ENCODE data around the gene PPP4R2.
"Not testable (repeated sequence)": the region's sequence is repeated elsewhere in the genome, so short reads cannot be mapped to it uniquely, and the experiment has no call there.

The PPP4R2 gene

GRCh38 chr3:73055583-73055982 is 59.0 kb downstream of the PPP4R2 start:
- no peak overlapping the region for H3K9ac ChIP-seq (ENCODE audit: low read length)
- no peaks in the 10 kb centered on the region for H3K4me1 ChIP-seq (ENCODE audit: control insufficient read depth, low read depth, low read length)
- no peaks in the 10 kb centered on the region for H3K9me3 ChIP-seq (ENCODE audit: control insufficient read depth, low read depth, low read length)
- H3K27me3 ChIP-seq (ENCODE audit: control insufficient read depth, insufficient read depth, low read length) = no peaks in the 10 kb centered on the region
- no peak overlapping the region for H3K4me3 ChIP-seq (ENCODE audit: low read length)
- peaks cover 4% of the 10 kb centered on the region for H3K36me3 ChIP-seq (ENCODE audit: control insufficient read depth, low read depth, low read length)
- H3K27ac ChIP-seq (ENCODE audit: low read length) = no peak overlapping the region

- Histone ChIP-seq H3K4me1 (ENCODE audit: control insufficient read depth, low read depth, low read length) (no peaks in the 10 kb centered on the region), H3K27me3 (ENCODE audit: control insufficient read depth, insufficient read depth, low read length) (no peaks in the 10 kb centered on the region), H3K4me3 (ENCODE audit: low read length) (no peak overlapping the region), H3K27ac (ENCODE audit: low read length) (no peak overlapping the region), H3K9me3 (ENCODE audit: control insufficient read depth, low read depth, low read length) (no peaks in the 10 kb centered on the region), H3K36me3 (ENCODE audit: control insufficient read depth, low read depth, low read length) (peaks cover 5% of the 10 kb centered on the region), H3K9ac (ENCODE audit: low read length) (no peak overlapping the region)
These were observed 59.6 kb downstream of the PPP4R2 start for GRCh38 chr3:73056014-73056844.

- no peak overlapping the region for H3K9ac ChIP-seq (ENCODE audit: low read length)
- H3K9me3 ChIP-seq (ENCODE audit: control insufficient read depth, low read depth, low read length) = no peaks in the 10 kb centered on the region
- H3K36me3 ChIP-seq (ENCODE audit: control insufficient read depth, low read depth, low read length) = peaks cover 11% of the 10 kb centered on the region
- no peak overlapping the region for H3K27ac ChIP-seq (ENCODE audit: low read length)
- no peaks in the 10 kb centered on the region for H3K27me3 ChIP-seq (ENCODE audit: control insufficient read depth, insufficient read depth, low read length)
- no peaks in the 10 kb centered on the region for H3K4me1 ChIP-seq (ENCODE audit: control insufficient read depth, low read depth, low read length)
- H3K4me3 ChIP-seq (ENCODE audit: low read length) = no peak overlapping the region
These were observed 60.2 kb downstream of the PPP4R2 start for GRCh38 chr3:73056845-73057150.

GRCh38 chr3:73060302-73060723 is 63.7 kb downstream of the PPP4R2 start:
- H3K9me3 ChIP-seq (ENCODE audit: control insufficient read depth, low read depth, low read length) = no peaks in the 10 kb centered on the region
- H3K4me3 ChIP-seq (ENCODE audit: low read length) = no peak overlapping the region
- peaks cover 44% of the 10 kb centered on the region for H3K36me3 ChIP-seq (ENCODE audit: control insufficient read depth, low read depth, low read length)
- H3K27me3 ChIP-seq (ENCODE audit: control insufficient read depth, insufficient read depth, low read length) = no peaks in the 10 kb centered on the region
- no peak overlapping the region for H3K27ac ChIP-seq (ENCODE audit: low read length)
- H3K9ac ChIP-seq (ENCODE audit: low read length) = peak overlapping the region; percentile 3
- H3K4me1 ChIP-seq (ENCODE audit: control insufficient read depth, low read depth, low read length) = no peaks in the 10 kb centered on the region

- H3K36me3 ChIP-seq (ENCODE audit: control insufficient read depth, low read depth, low read length) = peaks cover 50% of the 10 kb centered on the region
- H3K27me3 ChIP-seq (ENCODE audit: control insufficient read depth, insufficient read depth, low read length) = no peaks in the 10 kb centered on the region
These were observed 64.8 kb downstream of the PPP4R2 start, which contains the start of gene EBLN2 for GRCh38 chr3:73061416-73061815. EBLN2 (plus strand) TSS chr3:73061659; CDS start chr3:73062082, 423 bp downstream.

DNA sequence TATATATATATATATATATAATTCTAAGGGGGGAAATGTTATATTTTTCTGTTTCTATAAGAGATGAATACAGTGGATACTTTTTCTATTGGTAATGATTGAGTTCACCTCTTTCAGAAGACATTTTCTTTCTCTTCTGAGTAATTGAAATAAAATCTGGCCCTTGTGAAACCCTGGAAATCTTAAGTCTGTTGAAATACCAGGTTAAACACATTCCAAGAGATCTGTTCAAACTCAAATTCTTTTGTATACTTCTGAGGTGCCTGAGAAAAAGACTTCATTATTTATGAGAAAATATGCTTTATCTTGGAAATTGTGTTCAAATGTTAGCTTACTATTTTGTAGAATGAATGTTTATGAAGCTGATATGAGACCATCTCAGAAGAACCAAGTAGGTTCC is 69.6 kb downstream of the PPP4R2 start:
- H3K9ac ChIP-seq (ENCODE audit: low read length); H3K4me1 ChIP-seq (ENCODE audit: control insufficient read depth, low read depth, low read length); H3K9me3 ChIP-seq (ENCODE audit: control insufficient read depth, low read depth, low read length); H3K27ac ChIP-seq (ENCODE audit: low read length); H3K4me3 ChIP-seq (ENCODE audit: low read length); H3K27me3 ChIP-seq (ENCODE audit: control insufficient read depth, insufficient read depth, low read length): not testable (repeated sequence)
- peaks cover 59% of the 10 kb centered on the region for H3K36me3 ChIP-seq (ENCODE audit: control insufficient read depth, low read depth, low read length)

More at GRCh38 chr3:73061416-73061815, 64.8 kb downstream of the PPP4R2 start, which contains the start of gene EBLN2:
- Histone ChIP-seq H3K4me3 (ENCODE audit: low read length) (no peak within 1 kb of the TSS), H3K27ac (ENCODE audit: low read length) (no peak within 1 kb of the TSS), H3K9me3 (ENCODE audit: control insufficient read depth, low read depth, low read length) (no peaks in the 10 kb centered on the region), H3K9ac (ENCODE audit: low read length) (no peak within 1 kb of the TSS), H3K4me1 (ENCODE audit: control insufficient read depth, low read depth, low read length) (no peaks in the 10 kb centered on the region)

- Histone ChIP-seq H3K36me3 (ENCODE audit: control insufficient read depth, low read depth, low read length) (peaks cover 39% of the 10 kb centered on the region), H3K27ac (ENCODE audit: low read length) (no peak overlapping the region), H3K9ac (ENCODE audit: low read length) (no peak overlapping the region), H3K9me3 (ENCODE audit: control insufficient read depth, low read depth, low read length) (no peaks in the 10 kb centered on the region), H3K4me1 (ENCODE audit: control insufficient read depth, low read depth, low read length) (peaks cover 3% of the 10 kb centered on the region), H3K4me3 (ENCODE audit: low read length) (no peak overlapping the region), H3K27me3 (ENCODE audit: control insufficient read depth, insufficient read depth, low read length) (no peaks in the 10 kb centered on the region)
These were observed 71.8 kb downstream of the PPP4R2 start for GRCh38 chr3:73068419-73068818.

GRCh38 chr3:73069187-73069586 is 72.6 kb downstream of the PPP4R2 start:
- H3K27ac ChIP-seq (ENCODE audit: low read length) = no peak overlapping the region
- peaks cover 3% of the 10 kb centered on the region for H3K4me1 ChIP-seq (ENCODE audit: control insufficient read depth, low read depth, low read length)
- H3K4me3 ChIP-seq (ENCODE audit: low read length) = no peak overlapping the region
- H3K36me3 ChIP-seq (ENCODE audit: control insufficient read depth, low read depth, low read length) = peaks cover 32% of the 10 kb centered on the region
- no peaks in the 10 kb centered on the region for H3K9me3 ChIP-seq (ENCODE audit: control insufficient read depth, low read depth, low read length)
- no peak overlapping the region for H3K9ac ChIP-seq (ENCODE audit: low read length)
- no peaks in the 10 kb centered on the region for H3K27me3 ChIP-seq (ENCODE audit: control insufficient read depth, insufficient read depth, low read length)

DNA sequence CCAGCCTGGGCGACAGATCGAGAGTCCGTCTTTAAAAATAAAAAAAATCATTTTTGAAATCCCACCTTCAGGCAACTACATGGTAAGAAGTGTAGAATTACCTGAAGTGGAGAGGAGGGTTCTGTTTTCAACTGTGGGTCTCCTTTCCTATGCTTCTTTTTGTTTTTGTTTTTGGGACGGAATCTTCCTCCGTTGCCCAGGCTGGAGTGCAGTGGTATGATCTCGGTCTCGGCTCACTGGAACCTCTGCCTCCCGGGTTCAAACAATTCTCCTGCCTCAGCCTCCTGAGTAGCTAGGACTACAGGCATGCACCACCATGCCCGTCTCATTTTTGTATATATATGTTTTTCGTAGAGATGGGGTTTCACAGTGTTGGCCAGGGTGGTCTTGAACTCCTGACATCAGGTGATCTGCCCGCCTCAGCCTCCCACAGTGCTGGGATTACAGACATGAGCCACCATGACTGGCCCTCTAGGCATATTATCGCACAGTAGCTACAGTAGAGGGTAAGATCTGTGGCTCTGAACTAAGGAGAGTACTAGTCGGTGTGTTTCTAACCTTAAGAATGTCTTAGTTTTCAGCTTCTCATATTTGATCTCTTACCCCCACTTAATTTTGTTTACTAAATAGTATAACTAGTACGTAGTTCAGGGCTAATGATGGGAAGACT is 73.3 kb downstream of the PPP4R2 start:
- no peak overlapping the region for H3K9ac ChIP-seq (ENCODE audit: low read length)
- H3K36me3 ChIP-seq (ENCODE audit: control insufficient read depth, low read depth, low read length) = peaks cover 25% of the 10 kb centered on the region
- H3K27ac ChIP-seq (ENCODE audit: low read length) = no peak overlapping the region
- no peaks in the 10 kb centered on the region for H3K27me3 ChIP-seq (ENCODE audit: control insufficient read depth, insufficient read depth, low read length)
- H3K4me3 ChIP-seq (ENCODE audit: low read length) = no peak overlapping the region
- peaks cover 3% of the 10 kb centered on the region for H3K4me1 ChIP-seq (ENCODE audit: control insufficient read depth, low read depth, low read length)
- H3K9me3 ChIP-seq (ENCODE audit: control insufficient read depth, low read depth, low read length) = no peaks in the 10 kb centered on the region

- H3K9ac ChIP-seq (ENCODE audit: low read length) = no peak overlapping the region
- no peak overlapping the region for H3K27ac ChIP-seq (ENCODE audit: low read length)
- H3K27me3 ChIP-seq (ENCODE audit: control insufficient read depth, insufficient read depth, low read length) = no peaks in the 10 kb centered on the region
- H3K4me3 ChIP-seq (ENCODE audit: low read length) = no peak overlapping the region
- no peaks in the 10 kb centered on the region for H3K9me3 ChIP-seq (ENCODE audit: control insufficient read depth, low read depth, low read length)
- peaks cover 3% of the 10 kb centered on the region for H3K4me1 ChIP-seq (ENCODE audit: control insufficient read depth, low read depth, low read length)
- H3K36me3 ChIP-seq (ENCODE audit: control insufficient read depth, low read depth, low read length) = peaks cover 16% of the 10 kb centered on the region
These were observed 74.3 kb downstream of the PPP4R2 start for GRCh38 chr3:73070675-73071575.

DNA sequence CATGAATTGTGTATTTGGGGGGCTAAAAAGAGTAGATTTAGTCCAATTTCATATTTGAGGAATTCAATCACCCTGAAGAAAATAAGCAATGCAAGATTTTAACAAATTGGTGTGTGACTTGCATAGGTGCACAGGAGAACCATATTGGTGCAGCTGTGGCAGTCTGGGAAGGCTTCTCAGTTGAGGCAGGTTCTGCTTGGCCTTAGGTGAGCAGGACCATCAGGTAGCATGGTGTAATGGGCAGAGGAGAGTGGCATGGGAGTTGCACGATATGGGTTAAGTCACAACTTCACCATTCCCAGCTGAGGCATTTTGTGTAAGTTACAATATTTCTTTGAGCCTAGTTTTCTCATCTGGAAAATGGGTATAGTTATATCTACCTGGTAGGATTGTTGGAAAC is 75.3 kb downstream of the PPP4R2 start:
- H3K9ac ChIP-seq (ENCODE audit: low read length) = no peak overlapping the region
- no peak overlapping the region for H3K27ac ChIP-seq (ENCODE audit: low read length)
- peaks cover 10% of the 10 kb centered on the region for H3K36me3 ChIP-seq (ENCODE audit: control insufficient read depth, low read depth, low read length)
- no peaks in the 10 kb centered on the region for H3K27me3 ChIP-seq (ENCODE audit: control insufficient read depth, insufficient read depth, low read length)
- H3K9me3 ChIP-seq (ENCODE audit: control insufficient read depth, low read depth, low read length) = no peaks in the 10 kb centered on the region
- H3K4me3 ChIP-seq (ENCODE audit: low read length) = no peak overlapping the region
- peaks cover 3% of the 10 kb centered on the region for H3K4me1 ChIP-seq (ENCODE audit: control insufficient read depth, low read depth, low read length)
